ENCODE results near the gene CASK.
"Not testable (repeated sequence)": the region's sequence is repeated elsewhere in the genome, so short reads cannot be mapped to it uniquely, and the experiment has no call there.

Gene CASK

GRCh38 chrX:41720125-41720779, 203.1 kb downstream of the CASK start:
- no peak for DNase-seq (ENCODE audit: extremely low read depth, low read depth)
- no peak for TF ChIP-seq CTCF (IDR thresholded peaks at IDR 0.05; ENCODE audit: low read depth, low read length, missing control alignments)
- no peak overlapping the region for H3K4me3 ChIP-seq (replicated peaks; ENCODE audit: low read depth, low read length)

- not testable (repeated sequence) for H3K4me3 ChIP-seq (replicated peaks; ENCODE audit: low read depth, low read length); DNase-seq (ENCODE audit: extremely low read depth, low read depth)
Measured at GRCh38 chrX:41719610-41720009, 203.7 kb downstream of the CASK start.

- DNase-seq (ENCODE audit: extremely low read depth, low read depth), result no peak
- TF ChIP-seq CTCF (IDR thresholded peaks at IDR 0.05; ENCODE audit: low read depth, low read length, missing control alignments), result no peak
- H3K4me3 ChIP-seq (replicated peaks; ENCODE audit: low read depth, low read length), result no peak overlapping the region
Measured at GRCh38 chrX:41718481-41719235, 204.7 kb downstream of the CASK start.

GRCh38 chrX:41716767-41717473, 206.4 kb downstream of the CASK start:
- DNase-seq (ENCODE audit: extremely low read depth, low read depth), result no peak
- H3K4me3 ChIP-seq (replicated peaks; ENCODE audit: low read depth, low read length), result no peak overlapping the region
- TF ChIP-seq CTCF (IDR thresholded peaks at IDR 0.05; ENCODE audit: low read depth, low read length, missing control alignments), result no peak

- DNase-seq (ENCODE audit: extremely low read depth, low read depth), result no peak
- no peak overlapping the region for H3K4me3 ChIP-seq (replicated peaks; ENCODE audit: low read depth, low read length)
- no peak for TF ChIP-seq CTCF (IDR thresholded peaks at IDR 0.05; ENCODE audit: low read depth, low read length, missing control alignments)
Measured at GRCh38 chrX:41716222-41716621, 207.1 kb downstream of the CASK start.

- TF ChIP-seq CTCF (IDR thresholded peaks at IDR 0.05; ENCODE audit: low read depth, low read length, missing control alignments), result no peak
- H3K4me3 ChIP-seq (replicated peaks; ENCODE audit: low read depth, low read length), result no peak overlapping the region
- DNase-seq (ENCODE audit: extremely low read depth, low read depth), result no peak
Measured at GRCh38 chrX:41711021-41711667, 212.2 kb downstream of the CASK start.

GRCh38 chrX:41708486-41708885, 214.9 kb downstream of the CASK start:
- no peak overlapping the region for H3K4me3 ChIP-seq (replicated peaks; ENCODE audit: low read depth, low read length)
- no peak for TF ChIP-seq CTCF (IDR thresholded peaks at IDR 0.05; ENCODE audit: low read depth, low read length, missing control alignments)
- DNase-seq (ENCODE audit: extremely low read depth, low read depth), result no peak
